DMS 273 (cell line): ENCODE results near the gene ZC3H7A.
"Not testable (repeated sequence)": the region's sequence is repeated elsewhere in the genome, so short reads cannot be mapped to it uniquely, and the experiment has no call there.

Source experiments
- DNase-seq: peaks from one replicate; lab custom pipeline; 2025; ENCODE audit not compliant: unreplicated experiment; lab: John Stamatoyannopoulos, UW

The ZC3H7A gene

DNA sequence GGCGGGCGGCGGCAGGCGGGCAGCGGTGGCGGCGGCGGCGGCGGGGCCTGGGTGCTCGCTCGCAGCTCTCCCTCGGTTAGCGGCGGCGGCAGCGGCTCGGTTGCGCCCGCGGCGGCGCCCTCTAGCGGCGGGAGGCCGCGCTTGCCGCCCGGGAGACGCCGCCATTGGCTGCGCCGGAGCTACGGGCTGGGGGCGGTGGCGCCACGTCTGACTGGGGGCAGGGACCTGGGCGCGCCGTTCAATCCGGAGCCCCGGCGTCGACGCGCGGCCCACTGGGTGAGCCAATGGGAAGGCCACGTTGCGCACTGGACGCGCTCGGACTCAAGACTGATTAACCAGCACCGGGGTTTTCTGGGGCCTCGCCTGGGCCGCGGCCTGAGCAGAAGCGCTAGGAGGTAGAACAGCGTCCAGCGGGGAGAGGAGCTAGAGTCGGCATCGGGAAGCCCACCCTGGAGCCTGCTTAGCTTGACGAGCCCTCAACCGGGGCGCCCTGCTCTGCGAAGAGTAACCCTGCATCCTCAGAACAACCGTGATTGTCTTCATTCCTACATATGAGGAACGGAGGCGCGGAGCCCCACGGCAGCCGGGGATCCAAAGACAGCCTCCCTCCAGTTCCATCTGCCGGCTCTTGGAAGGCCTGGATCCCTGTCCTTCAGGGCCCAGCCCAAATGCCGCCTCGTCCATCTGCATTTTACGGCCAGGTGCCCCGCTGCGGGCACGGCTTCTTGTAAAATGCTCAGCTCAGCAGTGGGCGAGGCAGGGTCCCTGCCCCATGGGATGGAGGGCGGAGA is at the start of gene ZC3H7A:
TSS of gene ZC3H7A (minus strand) at position 93 of the 791 bp plus-strand sequence. CDS start 14,904 bp downstream, outside the sequence.
- peak; percentile 99 for DNase-seq

GRCh38 chr16:11844499-11844898 is 47.4 kb upstream of the ZC3H7A start:
- DNase-seq: no peak

- no peak for DNase-seq
Measured at GRCh38 chr16:11843861-11844260, 46.8 kb upstream of the ZC3H7A start.

- no peak for DNase-seq
Measured at GRCh38 chr16:11843206-11843605, 46.1 kb upstream of the ZC3H7A start.

- DNase-seq: no peak
Measured at GRCh38 chr16:11841026-11841425, 44.0 kb upstream of the ZC3H7A start.

GRCh38 chr16:11836650-11837244 is 39.7 kb upstream of the ZC3H7A start:
- peak; percentile 63 for DNase-seq

DNA sequence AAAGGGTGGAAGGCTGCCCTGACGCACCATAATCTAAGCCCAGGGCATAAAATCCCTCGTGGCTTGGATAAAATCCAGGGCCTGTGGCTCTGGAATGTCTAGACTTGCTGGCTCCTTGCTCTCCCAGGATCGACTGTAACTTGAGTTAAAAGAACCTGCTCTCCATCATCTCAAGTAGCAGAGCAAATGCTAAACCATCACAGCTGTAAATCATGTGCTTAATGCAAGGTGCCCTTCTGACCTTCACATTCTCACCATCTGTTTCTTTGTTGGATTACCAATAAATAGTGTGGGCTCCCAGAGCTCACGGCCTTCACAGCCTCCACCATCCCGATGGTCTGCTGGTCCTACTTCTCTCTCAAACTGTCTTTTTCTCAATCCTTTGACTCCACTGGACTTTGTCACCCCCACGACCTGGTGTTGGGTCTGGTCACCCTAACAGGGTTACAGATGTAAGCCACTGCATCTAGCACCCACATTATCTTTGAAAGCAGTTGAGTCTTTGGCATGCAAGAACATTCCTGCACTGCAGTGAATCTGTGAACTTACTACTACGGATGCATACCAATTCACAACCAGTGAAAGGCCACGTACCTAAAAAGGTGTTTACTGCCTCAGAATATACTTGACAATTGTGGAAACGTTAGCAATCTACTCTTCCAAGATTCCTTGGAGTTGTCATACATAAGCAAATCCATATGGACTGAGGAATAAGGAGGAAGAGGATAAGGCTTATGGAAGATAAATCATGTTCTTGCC is 39.0 kb upstream of the ZC3H7A start:
- DNase-seq: peak; percentile 86

GRCh38 chr16:11835309-11835708 is 38.3 kb upstream of the ZC3H7A start:
- DNase-seq: peak; percentile 30

- peak; percentile 45 for DNase-seq
Measured at GRCh38 chr16:11833951-11834695, 37.1 kb upstream of the ZC3H7A start.

GRCh38 chr16:11828696-11829095 is 31.6 kb upstream of the ZC3H7A start:
- no peak for DNase-seq

DNA sequence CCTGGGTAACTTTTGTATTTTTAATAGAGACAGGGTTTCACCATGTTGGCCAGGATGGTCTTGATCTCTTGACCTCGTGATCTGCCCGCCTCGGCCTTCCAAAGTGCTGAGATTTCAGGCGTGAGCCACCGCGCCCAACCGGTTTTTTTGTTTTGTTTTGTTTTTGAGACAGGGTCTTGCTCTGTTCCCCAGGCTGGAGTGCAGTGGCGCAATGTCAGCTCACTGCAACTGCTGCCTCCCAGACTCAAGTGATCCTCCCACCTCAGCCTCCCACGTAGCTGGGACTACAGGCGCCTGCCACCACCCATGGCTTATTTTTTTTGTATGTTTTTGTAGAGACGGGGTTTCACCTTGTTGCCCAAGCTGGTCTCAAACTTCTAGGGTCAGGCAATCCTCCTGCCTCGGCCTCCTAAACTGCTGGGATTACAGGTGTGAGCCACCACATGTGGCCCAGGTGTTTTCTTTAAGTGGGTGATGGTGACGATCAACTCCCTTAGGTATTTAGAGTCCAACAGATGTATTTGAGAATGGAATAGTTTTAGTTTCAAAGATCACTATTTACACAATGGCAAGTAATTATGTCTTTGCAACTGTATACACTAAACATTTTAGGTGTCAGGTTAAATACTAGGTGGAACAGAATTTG is 28.6 kb upstream of the ZC3H7A start:
- DNase-seq: not testable (repeated sequence)

GRCh38 chr16:11824362-11824761 is 27.3 kb upstream of the ZC3H7A start:
- DNase-seq: no peak

GRCh38 chr16:11823645-11824044 is 26.6 kb upstream of the ZC3H7A start:
- DNase-seq: not testable (repeated sequence)

DNA sequence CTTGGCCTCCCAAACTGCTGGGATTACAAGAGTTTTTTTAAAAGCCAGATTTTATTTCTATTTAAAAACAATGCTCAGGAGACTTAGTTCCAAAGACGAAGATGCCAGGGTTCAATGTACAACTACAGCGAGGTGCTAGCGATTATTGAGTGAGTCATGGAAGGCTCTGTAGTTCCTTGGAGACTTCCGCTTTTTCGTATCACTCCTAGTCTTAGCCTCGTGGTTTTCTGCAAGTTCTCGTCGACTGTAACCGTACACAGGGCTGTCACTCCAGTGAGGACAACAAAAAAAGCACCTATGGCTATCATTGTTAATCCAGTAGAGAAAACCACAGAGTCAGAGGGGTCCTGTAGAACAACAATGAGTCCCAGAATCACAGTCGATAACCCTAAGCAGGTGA is 22.7 kb upstream of the ZC3H7A start:
- no peak for DNase-seq

- not testable (repeated sequence) for DNase-seq
Measured at GRCh38 chr16:11818970-11819369, 21.9 kb upstream of the ZC3H7A start.

GRCh38 chr16:11816123-11816522 is 19.1 kb upstream of the ZC3H7A start:
- DNase-seq: no peak

DNA sequence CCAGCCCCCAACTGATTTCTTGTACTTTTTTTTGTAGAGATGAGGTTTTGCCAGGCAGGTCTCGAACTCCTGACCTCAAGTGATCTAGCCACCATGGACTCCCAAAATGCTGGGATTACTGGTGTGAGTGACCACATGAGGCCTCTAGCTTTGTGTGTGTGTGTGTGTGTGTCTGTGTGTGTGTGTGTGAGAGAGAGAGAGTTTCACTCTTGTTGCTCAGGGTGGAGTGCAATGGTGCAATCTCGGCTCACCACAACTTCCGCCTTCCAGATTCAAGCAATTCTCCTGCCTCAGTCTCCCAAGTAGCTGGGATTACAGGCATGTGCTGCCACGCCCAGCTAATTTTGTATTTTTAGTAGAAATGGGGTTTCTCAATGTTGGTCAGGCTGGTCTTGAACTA is 17.7 kb upstream of the ZC3H7A start:
- DNase-seq: not testable (repeated sequence)

DNA sequence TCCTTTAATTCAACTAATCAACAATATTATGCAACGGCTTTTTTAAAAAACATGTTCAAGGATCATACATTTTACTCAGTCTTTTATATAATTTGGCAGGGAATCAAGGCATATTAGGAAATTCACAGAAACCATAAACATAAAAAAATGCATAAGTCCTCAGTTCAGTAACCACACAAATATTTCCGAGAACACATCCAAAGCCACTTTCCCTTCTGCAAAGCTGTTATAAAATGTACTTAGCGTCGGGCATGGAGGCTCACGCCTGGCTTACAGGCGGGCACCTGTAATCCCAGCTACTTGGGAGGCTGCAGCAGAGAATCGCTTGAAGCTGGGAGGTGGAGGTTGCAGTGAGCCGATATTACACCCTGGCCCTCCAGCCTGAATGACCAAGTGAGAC is 9.7 kb upstream of the ZC3H7A start:
- no peak for DNase-seq

DNA sequence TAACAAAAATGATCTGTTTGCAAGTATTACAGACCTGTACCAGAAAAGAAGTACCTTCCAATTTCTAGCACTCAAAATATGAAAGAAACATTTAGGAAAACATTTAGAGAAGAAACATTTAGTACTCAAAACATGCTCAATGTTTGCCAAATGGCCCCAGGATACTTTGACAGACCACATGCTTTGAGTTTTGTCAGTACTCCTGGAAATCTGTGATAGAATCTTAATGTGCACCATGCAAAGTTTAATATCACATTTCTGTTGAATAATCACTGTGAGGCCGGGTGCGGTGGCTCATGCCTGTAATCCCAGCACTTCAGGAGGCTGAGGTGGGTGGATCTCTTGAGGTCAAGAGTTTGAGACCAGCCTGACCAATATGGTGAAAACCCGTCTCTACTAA is 8.5 kb upstream of the ZC3H7A start:
- no peak for DNase-seq

DNA sequence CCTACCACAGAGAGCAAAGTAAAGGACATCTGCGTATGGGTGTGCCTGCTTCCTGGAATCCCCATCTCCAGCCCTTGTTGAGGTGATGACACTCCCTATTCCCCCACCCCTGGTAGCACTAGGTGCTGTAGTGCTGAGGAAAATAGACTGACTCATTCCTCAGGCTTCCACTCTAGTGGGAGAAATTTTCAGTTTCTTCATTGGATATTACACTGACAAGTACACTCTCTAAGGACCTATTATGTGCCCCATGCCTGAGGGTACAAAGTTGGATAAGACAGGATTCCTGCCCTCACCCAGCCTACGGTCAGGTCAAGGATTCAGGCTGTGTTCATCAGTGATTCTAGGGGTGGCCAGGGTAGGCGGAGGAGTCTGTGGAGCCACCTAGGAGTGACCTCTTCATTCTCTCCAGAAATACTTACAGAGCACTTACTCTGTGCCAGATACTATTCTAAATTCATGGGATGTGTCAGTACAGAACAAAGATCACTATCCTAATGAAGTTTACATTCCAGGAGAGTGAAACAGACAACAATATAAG is 4.5 kb upstream of the ZC3H7A start:
- no peak for DNase-seq

DNA sequence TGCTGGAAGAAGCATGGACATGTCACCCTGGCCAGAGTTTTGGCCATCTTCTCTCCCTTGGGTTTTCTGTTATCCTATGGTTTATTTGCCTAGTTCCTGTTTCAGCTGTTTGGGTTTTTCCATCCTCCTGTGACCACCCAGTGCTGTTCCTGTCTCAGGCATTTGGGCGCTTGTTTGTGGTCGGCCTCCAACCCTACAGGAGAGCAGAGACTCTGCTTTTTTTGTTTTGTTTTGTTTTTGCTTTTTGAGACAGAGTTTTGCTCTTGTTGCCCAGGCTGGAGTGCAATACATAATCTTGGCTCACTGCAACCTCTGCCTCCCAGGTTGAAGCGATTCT is 3.3 kb upstream of the ZC3H7A start:
- no peak for DNase-seq
